ENCODE results near the gene RAB43. TPM values are rescaled to one million over a fixed set of nuclear protein-coding genes. Genes with fewer than 3 reads are reported as not detected.

RAB43 gene
- total RNA-seq, 4 donors from 2014 or later, result 4.8 to 13.2 (median 8.6) TPM

DNA sequence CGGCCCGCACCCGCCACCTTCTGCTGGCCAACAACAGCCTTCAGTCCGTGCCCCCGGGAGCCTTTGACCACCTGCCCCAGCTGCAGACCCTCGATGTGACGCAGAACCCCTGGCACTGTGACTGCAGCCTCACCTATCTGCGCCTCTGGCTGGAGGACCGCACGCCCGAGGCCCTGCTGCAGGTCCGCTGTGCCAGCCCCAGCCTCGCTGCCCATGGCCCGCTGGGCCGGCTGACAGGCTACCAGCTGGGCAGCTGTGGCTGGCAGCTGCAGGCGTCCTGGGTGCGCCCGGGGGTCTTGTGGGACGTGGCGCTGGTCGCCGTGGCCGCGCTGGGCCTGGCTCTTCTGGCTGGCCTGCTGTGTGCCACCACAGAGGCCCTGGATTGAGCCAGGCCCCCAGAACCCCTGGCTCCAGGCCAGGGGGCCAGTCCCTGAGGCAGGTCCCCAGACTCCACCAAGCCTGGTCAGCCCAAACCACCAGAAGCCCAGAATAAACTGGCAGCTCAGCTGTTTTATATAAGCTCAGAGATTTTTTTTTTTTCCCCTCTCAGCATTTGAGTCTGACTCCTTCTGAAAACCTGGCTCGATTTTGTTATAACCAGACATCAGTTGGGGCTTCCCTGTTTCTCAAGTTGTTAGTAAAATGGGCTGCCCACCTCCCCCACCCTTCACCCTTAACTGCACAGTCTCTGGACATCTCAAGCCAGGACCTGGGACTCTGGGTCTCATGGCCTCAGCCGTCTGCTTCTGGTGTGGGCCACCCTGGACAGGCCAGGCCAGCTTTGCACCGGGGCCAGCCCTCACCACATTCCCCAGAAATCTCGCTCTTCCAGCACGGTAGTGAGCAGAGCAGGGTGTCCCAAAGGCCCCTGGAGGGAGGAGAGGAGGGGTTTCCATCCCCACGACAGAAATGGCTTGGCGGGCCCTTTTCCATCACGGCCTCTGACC, 59.4 kb downstream of the RAB43 start:
- 78 to 81% methylated on average over 13 to 25 of the region's 32 CpGs for WGBS, 2 donors
- DNase-seq (ENCODE audit: low spot score in 2 of 2), result no peak

DNA sequence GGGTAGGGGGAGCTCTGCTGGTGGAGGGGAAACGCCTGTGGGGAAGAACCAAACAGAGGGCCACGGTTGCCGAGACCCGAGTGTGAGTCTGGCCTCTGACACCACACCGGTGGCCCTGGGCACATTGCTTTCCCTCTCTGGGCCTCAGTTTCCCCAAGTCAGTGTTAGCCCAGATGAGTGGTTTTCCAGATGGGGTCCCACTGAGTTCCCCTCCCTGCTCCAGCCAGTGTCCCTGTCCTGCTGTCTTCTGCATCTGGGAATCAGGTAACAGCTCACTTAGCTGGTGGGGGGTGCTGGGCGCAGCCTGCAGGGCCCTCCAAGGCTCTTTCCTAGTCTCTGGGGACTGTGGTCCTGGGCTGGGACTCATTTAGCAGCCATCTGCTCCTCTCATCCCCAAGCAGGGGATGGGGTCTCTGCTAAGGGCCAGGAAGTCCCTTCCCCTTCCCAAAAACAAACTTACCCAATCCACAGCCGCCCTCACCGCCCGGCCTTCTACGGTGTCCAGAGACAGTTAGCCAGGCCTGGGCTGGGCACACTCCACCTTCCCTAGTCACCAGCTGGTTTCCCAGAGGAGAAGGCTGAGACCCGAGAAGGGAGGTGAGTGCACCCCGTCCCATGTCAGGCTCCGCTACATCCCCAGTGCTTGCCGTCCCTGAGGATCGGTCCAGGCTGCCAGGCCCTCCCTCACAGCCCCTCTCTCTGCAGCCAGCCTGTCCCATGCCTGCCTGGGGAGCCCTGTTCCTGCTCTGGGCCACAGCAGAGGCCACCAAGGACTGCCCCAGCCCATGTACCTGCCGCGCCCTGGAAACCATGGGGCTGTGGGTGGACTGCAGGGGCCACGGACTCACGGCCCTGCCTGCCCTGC, 60.3 kb downstream of the RAB43 start:
- no peak for DNase-seq (ENCODE audit: low spot score in 2 of 2)
- Histone ChIP-seq H3K27ac (no peak overlapping the region), H3K4me1 (peaks cover 0 to 7% (median 0%) of the 10 kb centered on the region in 4 donors), H3K4me3 (no peak overlapping the region), H3K36me3 (no peaks in the 10 kb centered on the region), H3K27me3 (no peaks in the 10 kb centered on the region), H3K9me3 (no peaks in the 10 kb centered on the region)
- no peak for TF ChIP-seq EP300 (IDR thresholded peaks at IDR 0.05)
- no peak for TF ChIP-seq POLR2A (IDR thresholded peaks at IDR 0.05)
- TF ChIP-seq, protein P1, sequence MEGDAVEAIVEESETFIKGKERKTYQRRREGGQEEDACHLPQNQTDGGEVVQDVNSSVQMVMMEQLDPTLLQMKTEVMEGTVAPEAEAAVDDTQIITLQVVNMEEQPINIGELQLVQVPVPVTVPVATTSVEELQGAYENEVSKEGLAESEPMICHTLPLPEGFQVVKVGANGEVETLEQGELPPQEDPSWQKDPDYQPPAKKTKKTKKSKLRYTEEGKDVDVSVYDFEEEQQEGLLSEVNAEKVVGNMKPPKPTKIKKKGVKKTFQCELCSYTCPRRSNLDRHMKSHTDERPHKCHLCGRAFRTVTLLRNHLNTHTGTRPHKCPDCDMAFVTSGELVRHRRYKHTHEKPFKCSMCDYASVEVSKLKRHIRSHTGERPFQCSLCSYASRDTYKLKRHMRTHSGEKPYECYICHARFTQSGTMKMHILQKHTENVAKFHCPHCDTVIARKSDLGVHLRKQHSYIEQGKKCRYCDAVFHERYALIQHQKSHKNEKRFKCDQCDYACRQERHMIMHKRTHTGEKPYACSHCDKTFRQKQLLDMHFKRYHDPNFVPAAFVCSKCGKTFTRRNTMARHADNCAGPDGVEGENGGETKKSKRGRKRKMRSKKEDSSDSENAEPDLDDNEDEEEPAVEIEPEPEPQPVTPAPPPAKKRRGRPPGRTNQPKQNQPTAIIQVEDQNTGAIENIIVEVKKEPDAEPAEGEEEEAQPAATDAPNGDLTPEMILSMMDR (IDR thresholded peaks at IDR 0.05), result no peak
- WGBS, 2 donors, result 80 to 88% methylated on average over 16 to 19 of the region's 19 CpGs

More for the DNA sequence above, 59.4 kb downstream of the RAB43 start:
- peaks cover 0 to 7% (median 0%) of the 10 kb centered on the region in 4 donors for H3K4me1 ChIP-seq
- no peaks in the 10 kb centered on the region for H3K9me3 ChIP-seq
- TF ChIP-seq POLR2A (IDR thresholded peaks at IDR 0.05) (no peak), EP300 (IDR thresholded peaks at IDR 0.05) (no peak)
- TF ChIP-seq, protein P1 (IDR thresholded peaks at IDR 0.05), result no peak
- H3K27ac ChIP-seq, result no peak overlapping the region
- H3K4me3 ChIP-seq, result no peak overlapping the region
- no peaks in the 10 kb centered on the region for H3K36me3 ChIP-seq
- H3K27me3 ChIP-seq, result no peaks in the 10 kb centered on the region

DNA sequence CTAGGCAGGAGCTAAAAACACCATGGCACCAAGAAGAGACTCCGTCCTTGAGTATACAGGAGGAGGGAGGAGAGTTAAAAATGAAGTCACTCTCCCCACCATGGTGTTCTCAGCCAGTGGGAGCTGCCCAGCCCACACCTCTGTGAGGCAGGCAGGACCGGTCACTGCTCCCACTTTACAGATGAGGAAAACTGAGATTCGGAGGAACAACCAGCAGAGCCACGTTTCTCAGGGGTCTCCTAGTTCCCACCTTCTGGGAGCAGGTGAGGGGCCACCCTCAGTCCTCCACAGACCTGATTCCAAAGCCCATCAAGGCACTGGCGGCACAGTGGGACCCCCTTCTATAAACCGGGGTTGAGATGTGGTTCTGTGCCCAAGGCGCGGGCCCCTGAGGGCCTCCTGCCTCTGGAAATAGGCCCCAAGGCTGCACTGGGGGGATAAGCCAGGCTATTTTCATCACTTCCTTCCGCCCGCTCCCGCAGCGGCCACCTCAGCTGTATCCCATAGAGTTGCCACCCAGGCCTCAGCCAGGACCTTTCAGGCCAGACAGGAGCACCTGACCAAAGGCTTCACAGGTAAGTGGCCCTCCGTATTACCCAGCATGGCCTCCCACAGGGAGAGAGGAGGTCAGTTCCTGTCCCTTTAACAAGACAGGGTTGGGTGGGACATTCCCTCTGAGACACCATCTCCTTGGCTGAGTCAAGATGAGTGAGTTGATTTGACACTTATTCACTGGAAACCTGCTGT, 61.2 kb downstream of the RAB43 start, which contains the start of gene GP9:
TSS of gene GP9 (plus strand) at position 504 of the 747 bp plus-strand sequence. CDS start 961 bp downstream, outside the sequence.
- Histone ChIP-seq H3K4me3 (no peak within 1 kb of the TSS), H3K27me3 (no peaks in the 10 kb centered on the region), H3K9me3 (no peaks in the 10 kb centered on the region), H3K27ac (no peak within 1 kb of the TSS), H3K36me3 (no peaks in the 10 kb centered on the region), H3K4me1 (peaks cover 0 to 7% (median 0%) of the 10 kb centered on the region in 4 donors)
- DNase-seq (ENCODE audit: low spot score in 2 of 2), result no peak
- TF ChIP-seq, protein P1 (IDR thresholded peaks at IDR 0.05), result no peak
- TF ChIP-seq POLR2A (IDR thresholded peaks at IDR 0.05) (no peak), EP300 (IDR thresholded peaks at IDR 0.05) (no peak)
- WGBS, 2 donors, result 77 to 82% methylated on average over 13 of the region's 13 CpGs

DNA sequence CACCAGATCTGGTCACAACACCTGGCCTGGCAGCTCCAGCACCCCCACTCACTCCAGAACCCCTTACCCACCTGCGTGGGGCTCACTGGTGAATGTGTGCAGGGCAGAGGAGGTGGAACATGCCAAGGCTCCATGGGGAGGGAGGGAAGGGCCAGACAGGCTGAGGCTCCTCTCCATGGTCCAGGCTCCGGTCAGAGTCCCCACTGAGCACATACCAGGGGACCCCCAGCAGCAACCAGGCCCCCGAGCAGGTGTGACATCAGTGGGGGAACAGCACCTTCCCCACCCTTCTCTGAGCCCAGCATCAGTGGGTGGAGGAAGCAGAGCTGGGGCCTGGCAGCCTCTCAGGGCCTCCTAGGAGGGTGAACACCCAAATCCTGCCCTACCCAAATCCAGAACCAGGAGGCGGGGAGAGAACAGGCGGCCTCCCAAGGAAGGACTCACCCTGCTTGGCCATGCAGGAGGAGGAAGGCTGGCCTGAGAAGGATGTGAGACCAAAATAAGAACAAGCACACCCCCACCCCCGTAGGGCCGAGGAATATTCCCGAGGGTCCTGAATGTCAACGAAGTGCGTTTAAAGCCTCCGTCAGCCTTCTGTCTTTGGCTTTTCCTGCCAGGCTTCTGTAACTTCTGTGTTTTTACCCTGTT, 62.2 kb downstream of the RAB43 start:
- H3K4me3 ChIP-seq, result no peak overlapping the region
- WGBS, 2 donors, result 66 to 72% methylated on average over 10 to 11 of the region's 11 CpGs
- H3K4me1 ChIP-seq, result peaks cover 0 to 7% (median 0%) of the 10 kb centered on the region in 4 donors
- no peak overlapping the region for H3K27ac ChIP-seq
- TF ChIP-seq, protein P1 (IDR thresholded peaks at IDR 0.05), result no peak
- TF ChIP-seq POLR2A (IDR thresholded peaks at IDR 0.05) (no peak), EP300 (IDR thresholded peaks at IDR 0.05) (no peak)
- no peaks in the 10 kb centered on the region for H3K36me3 ChIP-seq
- DNase-seq (ENCODE audit: low spot score in 2 of 2), result no peak
- no peaks in the 10 kb centered on the region for H3K27me3 ChIP-seq
- H3K9me3 ChIP-seq, result no peaks in the 10 kb centered on the region
